AG09309 (cell line): ENCODE data around the gene ERFE.

ENCODE experiments used
- DNase-seq: peaks from one replicate; pipeline ENCODE4 v3.0.0-alpha.2; 2010; ENCODE audit warnings: low read depth
- H3K4me3 ChIP-seq: 2 replicates; pipeline ENCODE4 v1.5.1; 2011; ENCODE audit warnings: mild to moderate bottlenecking, low read depth, low read length, moderate library complexity; ENCODE audit not compliant: control insufficient read depth
- TF ChIP-seq, protein P1 (sequence below): IDR thresholded peaks from 2 replicates; pipeline ENCODE4 v1.5.1; 2011; ENCODE audit warnings: mild to moderate bottlenecking, low read depth, low read length, inconsistent platforms; ENCODE audit not compliant: insufficient read depth, control insufficient read depth; ENCODE audit errors: missing control alignments

The ERFE gene

DNA sequence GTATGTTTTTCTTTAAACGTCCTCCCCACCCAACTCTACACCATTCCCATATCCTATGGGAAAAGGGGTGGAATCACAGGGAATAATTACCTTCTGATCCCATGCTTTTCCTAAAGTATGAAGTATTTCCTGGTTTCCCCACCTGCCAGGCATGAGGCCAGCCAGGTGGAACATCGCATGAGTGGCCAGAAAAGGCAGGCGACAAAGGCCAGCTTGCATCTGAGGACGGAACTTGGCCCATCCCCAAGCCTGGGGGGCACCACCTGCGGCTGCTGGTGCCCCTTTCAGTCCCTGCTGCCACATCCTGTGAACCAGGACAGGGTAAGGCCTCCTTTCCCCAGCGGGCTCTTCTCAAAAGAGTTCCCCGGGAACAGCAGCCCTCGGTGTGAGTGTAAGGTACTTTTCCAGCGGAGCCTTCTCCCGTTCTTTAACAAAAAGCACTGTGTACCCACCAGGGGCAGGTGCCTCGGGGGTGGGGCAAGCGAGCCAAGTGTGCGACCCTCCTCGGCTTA lies 1.2 kb upstream of the ERFE start:
- DNase-seq: no peak
- TF ChIP-seq, protein P1, sequence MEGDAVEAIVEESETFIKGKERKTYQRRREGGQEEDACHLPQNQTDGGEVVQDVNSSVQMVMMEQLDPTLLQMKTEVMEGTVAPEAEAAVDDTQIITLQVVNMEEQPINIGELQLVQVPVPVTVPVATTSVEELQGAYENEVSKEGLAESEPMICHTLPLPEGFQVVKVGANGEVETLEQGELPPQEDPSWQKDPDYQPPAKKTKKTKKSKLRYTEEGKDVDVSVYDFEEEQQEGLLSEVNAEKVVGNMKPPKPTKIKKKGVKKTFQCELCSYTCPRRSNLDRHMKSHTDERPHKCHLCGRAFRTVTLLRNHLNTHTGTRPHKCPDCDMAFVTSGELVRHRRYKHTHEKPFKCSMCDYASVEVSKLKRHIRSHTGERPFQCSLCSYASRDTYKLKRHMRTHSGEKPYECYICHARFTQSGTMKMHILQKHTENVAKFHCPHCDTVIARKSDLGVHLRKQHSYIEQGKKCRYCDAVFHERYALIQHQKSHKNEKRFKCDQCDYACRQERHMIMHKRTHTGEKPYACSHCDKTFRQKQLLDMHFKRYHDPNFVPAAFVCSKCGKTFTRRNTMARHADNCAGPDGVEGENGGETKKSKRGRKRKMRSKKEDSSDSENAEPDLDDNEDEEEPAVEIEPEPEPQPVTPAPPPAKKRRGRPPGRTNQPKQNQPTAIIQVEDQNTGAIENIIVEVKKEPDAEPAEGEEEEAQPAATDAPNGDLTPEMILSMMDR: no peak
- H3K4me3 ChIP-seq: no peak overlapping the region

DNA sequence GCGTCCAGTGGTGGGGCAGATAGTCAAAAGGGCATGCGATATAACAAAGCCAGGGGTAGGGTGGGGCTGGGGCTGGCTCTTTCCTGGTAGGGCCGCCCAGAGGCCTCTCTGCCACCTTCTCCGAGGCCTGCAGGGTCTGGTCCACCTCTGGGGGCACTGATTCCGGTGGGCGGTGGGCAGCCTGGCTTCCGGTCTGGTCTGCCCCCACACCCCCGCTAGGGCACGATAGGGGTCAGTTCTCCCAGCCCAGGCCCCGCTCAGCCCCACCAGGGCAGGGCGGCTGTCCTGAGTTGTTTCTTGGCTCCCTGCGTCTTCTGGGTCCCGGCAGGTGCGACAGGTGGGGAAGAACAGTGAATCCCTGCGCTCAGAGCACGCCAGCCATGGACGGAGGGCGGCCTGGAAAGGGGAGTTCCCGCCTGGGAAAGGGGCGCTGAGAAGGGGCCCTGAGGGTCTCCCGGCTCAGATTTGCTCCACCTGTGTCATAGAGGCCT lies 707 bp upstream of the ERFE start:
- no peak for DNase-seq
- H3K4me3 ChIP-seq: no peak overlapping the region
- TF ChIP-seq, protein P1: no peak

DNA sequence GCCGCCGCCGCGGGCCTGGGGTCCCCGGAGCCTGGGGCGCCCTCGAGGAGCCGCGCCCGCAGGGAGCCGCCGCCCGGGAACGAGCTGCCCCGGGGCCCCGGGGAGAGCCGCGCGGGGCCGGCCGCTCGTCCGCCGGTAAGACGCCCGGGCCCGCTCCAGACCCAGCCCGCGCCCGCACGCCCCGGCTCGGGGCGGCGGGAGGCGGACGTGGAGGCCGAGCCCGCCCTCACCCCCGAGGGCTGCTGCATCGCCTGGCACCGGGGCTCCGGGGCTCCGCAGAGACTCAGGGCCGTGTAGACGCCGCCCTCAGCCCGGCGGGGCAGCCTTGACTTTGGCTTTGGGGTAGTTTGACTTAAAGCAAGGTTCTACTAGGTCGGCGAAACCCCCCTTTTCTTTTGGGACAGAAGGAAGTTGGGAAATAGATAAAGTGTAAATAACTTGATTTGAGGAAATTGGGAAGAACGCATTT lies 335 bp downstream of the ERFE start:
- TF ChIP-seq, protein P1: no peak
- DNase-seq: no peak
- peak overlapping the region; percentile 22 for H3K4me3 ChIP-seq

DNA sequence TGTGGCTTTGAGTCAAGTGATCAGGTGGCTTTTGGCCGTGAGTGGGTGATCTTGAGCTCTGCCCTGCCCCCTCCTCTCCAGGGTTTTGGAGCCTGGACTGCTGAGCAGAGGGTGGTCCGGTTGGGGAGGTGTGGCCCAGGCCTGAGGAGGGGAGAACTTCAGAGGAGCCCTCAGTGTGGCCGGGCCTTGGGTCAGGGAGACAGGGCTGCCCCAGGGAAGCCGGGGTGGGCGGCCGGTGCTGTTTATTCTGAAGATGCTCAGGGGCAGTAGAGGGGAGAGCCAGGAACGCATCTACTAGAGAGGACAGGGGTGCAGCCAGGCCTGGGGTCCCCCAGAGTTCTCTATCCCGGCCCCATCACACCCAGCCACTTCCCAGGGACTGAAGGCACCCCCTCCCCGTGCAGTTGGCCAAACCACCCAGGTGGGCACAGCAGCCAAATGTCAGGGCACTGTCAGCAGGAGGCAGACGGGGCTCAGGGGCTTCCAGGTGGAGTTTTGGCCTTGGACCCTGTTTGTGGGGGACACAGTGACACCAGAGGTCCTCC lies 963 bp downstream of the ERFE start:
- no peak for DNase-seq

DNA sequence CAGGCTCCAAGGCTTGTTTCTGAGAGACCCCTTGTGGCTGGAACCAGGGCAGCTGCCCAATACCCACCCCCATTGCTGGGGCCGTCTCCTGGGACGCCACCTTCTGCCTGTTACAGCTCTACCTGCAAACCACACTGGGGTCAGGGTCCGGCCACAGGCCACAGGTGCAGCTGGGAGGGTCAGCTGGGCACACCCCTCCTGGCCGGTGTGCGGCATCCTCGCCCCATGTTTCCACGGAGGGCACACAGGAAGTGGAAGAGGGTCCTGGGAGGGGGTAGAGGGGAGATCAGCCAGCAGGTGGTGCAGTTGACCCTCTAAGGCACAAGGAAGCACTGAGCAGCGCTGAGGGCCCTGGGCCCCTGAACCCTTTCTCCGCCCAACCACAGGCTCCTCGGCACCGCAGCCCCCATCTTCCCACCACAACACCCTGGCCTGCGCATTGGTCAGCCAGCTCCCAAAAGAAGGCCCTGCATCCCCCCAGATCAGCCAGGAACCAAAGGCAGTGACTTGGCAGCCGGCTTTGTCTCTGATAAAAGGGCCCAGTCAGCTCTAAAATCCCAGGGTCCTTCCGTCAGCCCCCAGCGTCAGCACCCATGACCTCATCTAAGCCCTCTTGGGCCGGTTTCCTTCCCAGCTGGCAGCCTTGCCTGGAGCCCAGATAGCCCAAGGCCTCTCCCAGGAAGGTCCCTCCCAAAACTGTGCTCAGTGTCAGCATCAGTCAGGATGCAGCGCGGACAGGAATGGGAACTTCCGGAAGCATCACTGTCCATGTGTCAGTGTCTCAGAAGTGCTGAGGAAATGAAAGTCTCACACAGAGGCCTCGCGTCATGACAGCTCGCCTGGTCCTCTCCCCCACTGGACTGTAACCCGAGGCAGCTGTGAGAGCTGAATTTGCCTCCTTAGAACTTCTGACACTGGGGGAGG lies 1.7 kb downstream of the ERFE start:
- no peak overlapping the region for H3K4me3 ChIP-seq
- DNase-seq: no peak
- TF ChIP-seq, protein P1: no peak

More for the DNA sequence above, 963 bp downstream of the ERFE start:
- TF ChIP-seq, protein P1: no peak
- H3K4me3 ChIP-seq: no peak overlapping the region

DNA sequence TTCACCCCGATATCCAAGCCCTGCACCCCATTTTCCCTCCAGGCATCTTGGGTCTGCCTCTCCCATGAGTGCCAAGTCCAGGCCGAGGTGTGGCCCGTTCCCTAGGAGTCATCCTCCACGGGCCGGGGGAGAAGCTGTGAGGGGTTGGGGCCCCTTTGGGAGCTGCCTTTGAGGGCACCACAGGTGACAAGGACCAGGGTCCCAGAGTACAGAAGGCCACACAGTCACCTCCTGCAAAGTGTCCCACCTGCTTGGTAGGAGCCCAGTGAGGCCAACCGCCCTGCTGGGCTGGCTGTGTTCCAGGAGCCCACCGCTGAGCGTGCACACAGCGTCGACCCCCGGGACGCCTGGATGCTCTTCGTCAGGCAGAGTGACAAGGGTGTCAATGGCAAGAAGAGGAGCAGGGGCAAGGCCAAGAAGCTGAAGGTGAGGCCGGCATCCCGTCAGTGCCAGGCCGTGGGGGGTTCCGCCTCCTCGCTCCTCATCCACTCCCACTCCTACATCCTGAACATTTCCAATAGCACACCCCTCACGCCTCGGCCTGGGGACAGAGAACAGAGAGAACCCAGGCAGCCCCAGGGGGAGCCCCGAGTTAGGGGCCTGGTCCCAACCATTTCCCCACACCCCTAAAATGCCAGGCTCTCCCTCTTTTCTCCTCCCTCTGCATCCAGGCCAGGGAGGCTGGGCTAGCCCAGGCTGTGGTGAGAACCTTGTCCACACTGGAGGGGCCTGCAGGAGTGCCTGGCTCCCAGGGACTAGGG lies 2.7 kb downstream of the ERFE start:
- DNase-seq: no peak
- no peak overlapping the region for H3K4me3 ChIP-seq
- TF ChIP-seq, protein P1: no peak
